Frontal cortex (tissue), 4 donors: ENCODE results near the gene WFDC2. TPM values are rescaled to one million over a fixed set of nuclear protein-coding genes. Genes with fewer than 3 reads are reported as not detected.
A peak's percentile ranks its signal among the peaks of the same experiment; 100 is the strongest.
"Not testable (repeated sequence)": the region's sequence is repeated elsewhere in the genome, so short reads cannot be mapped to it uniquely, and the experiment has no call there.

Experiments used
- DNase-seq, 2 donors: peaks; one replicate each; pipeline ENCODE4 v3.0.0; 2012; ENCODE audit warnings: low spot score in 2 of 2
- FAIRE-seq: peaks from 2 replicates; lab custom pipeline; 2012; peaks lifted over from hg19 to GRCh38; lab: Jason Lieb, UNC
- total RNA-seq: library from RNA; depleted of rRNA; stranded (reverse); fragments of >200 nt; gene quantifications from one replicate; pipeline ENCODE4 v1.2.3, GENCODE V29; 2014
- donor health status: control.
- donor health status: control.
- donor health status: control.

Gene WFDC2
- total RNA-seq, 1 donor from 2014 or later = 3.3 TPM

DNA sequence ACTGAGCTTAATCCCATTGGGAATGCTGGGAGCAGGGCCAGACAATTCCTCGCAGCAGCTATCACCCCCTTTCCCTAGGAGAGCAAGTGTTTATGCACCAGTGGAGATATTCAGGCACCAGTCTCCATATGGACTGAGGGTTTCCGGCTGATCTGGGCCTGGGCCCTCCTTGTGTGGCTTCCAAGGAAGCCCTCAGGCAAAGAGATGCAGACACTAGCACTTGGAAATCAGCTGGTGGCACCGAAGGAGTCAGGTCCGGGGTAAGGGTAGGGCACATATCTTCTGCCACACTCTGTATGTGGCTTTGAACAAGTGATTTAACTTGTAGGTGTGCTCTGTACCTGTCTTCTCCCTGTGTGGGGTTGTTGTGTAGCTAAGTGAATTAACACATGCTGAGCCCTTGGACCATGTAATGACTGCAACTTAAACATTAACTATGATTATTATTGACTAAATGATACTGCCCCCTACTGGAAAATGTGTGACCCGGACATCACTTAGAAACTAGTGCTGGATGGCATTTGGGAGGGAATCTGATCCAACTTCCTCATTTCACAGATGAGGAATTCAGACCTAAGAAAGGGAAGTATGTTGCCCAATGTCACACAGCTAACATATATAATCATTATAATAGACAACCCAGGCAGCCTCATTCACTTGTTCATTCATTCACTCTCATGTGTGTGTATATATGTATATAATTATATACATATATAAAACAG lies 19.3 kb upstream of the WFDC2 start:
- FAIRE-seq = no peak
- peak in 1 of 2 donors; percentile 25 for DNase-seq

GRCh38 chr20:45452238-45452637 lies 17.3 kb upstream of the WFDC2 start:
- DNase-seq = no peak
- FAIRE-seq = no peak

GRCh38 chr20:45452772-45453691 lies 16.5 kb upstream of the WFDC2 start:
- FAIRE-seq (no peak), DNase-seq (no peak)

GRCh38 chr20:45456632-45457031 lies 12.9 kb upstream of the WFDC2 start:
- DNase-seq (no peak), FAIRE-seq (no peak)

DNA sequence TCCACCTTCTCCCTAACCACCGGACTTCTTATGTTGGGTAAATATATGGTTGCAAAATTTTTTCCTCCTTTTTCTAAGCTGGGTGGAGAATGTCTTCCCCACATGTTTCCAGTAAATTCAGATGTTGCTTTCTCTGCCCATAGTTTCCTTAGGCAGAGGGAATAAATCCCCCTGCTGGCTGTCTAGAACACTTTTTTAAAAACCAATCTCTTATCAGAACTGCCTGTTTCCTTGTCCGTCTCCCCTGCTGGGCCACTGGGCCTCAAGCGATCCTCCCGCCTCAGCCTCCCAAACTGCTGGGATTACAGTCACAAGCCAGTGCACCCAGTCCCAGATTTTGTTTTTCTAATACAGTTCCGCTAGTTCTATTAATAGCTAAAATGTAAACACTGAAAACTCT lies 9.9 kb upstream of the WFDC2 start:
- DNase-seq (no peak), FAIRE-seq (no peak)

DNA sequence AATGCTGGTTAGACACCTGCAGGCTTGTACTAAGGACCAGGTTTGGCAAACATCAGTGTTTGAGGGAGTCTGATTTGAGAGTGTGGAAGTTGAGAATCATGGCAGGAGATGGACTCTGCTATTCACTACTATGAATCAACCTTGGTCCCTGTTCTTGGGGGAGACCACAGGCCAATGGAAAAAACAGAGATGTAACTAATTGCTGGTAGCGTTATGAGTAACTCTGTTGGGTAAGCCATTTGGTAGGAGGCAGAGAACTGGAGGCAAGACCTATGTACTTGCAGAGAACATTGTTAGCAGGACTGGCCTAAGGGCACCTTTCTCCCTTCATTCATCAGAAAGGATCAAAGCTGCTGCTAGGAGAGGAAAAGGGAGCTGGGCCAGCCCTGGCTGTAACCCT lies 8.3 kb upstream of the WFDC2 start:
- FAIRE-seq (no peak), DNase-seq (no peak)

GRCh38 chr20:45462711-45463509 lies 6.6 kb upstream of the WFDC2 start:
- DNase-seq (no peak), FAIRE-seq (no peak)

DNA sequence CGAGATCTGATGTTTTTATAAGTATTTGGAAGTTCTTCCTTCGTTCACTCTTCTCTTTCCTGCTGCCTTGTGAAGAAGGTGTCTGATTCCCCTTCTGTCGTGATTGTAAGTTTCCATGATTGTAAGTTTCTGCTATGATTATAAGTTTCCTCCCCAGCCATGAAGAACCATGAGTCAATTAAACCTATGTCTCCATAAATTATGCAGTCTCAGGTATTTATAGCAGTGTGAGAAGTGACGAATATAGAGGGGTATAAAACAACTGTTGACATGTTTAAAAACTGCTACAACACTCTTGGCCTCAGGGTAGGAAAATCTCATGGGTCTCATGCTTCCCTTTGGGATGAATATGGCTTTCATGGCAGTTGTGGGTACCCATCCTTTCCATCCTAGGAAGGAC lies 5.8 kb upstream of the WFDC2 start:
- DNase-seq (no peak), FAIRE-seq (no peak)

GRCh38 chr20:45465491-45466266 lies 3.9 kb upstream of the WFDC2 start:
- FAIRE-seq = no peak
- no peak for DNase-seq

DNA sequence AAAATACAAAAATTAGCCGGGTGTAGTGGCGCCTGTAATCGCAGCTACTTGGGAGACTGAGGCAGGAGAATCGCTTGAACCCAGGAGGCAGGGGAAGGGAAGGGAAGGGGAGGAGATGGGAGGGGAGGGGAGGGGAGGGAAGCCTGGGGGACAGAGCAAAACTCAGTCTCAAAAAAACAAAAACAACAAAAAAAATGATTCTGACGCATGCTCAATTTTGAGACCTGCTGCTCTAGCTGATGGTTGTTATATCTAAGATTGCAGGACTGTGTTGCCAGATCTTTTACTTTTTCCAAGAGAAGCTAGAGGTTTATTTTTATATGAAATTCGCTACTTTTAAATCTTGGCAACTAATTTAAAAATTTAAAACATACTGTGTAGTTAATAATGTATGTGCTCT lies 2.4 kb upstream of the WFDC2 start:
- no peak for FAIRE-seq

GRCh38 chr20:45467861-45468260 lies 1.7 kb upstream of the WFDC2 start:
- no peak for DNase-seq
- no peak for FAIRE-seq

More for the DNA sequence above, 2.4 kb upstream of the WFDC2 start:
- no peak for DNase-seq

DNA sequence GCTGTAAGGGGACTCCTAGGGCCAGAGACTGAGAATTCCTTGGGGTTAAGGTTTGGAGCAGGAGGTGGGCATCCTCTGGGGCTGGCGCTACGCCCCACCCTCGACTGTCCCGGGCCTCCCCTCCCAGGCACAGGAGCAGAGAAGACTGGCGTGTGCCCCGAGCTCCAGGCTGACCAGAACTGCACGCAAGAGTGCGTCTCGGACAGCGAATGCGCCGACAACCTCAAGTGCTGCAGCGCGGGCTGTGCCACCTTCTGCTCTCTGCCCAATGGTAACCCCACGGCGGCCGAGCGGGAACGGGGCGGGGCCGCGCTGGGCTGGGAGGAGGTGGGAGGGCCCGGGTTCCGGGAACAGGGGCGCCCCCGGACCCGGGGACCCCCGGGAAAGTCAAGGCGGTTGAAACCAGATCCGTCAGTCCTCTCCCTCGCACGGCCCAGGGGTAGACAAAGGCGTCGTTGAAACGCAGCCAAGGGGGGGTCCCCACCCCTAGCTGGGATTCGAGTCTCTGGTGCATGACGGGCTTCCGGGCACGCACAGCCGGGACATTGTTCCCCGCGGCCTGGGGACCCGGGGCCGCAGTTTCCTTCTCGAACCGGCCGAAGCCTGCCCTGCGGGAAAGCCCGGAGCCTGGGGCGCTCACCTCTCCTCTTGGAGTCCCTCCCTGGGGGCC lies 844 bp downstream of the WFDC2 start:
- no peak for FAIRE-seq
- DNase-seq = peak in 1 of 2 donors; percentile 38

DNA sequence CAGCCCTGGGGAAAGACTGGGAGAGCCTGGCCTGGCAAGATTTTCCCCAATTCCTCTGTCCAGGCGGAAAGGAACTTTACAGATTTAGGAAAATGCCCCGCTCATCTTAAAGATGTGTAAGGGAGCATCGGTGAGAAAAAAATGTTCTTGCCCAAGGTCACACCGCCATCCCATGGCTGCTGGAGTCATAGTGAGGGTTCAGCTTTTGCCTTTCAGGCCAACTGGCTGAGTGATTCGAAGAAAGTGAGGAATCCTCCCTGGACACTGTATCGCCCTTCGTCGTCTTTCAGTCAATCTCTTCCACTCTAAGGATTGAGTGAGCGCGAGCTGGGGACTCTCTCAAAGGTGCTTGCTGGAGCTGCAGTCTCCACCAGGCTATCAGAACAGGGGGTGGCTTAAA lies 1.4 kb downstream of the WFDC2 start:
- DNase-seq (no peak), FAIRE-seq (no peak)

- not testable (repeated sequence) for FAIRE-seq, DNase-seq
Measured at GRCh38 chr20:45472286-45472685, 2.7 kb downstream of the WFDC2 start.

- DNase-seq, FAIRE-seq: not testable (repeated sequence)
Measured at GRCh38 chr20:45477530-45478148, 8.1 kb downstream of the WFDC2 start.

- DNase-seq = no peak
- FAIRE-seq = no peak
Measured at GRCh38 chr20:45479822-45480221, 10.3 kb downstream of the WFDC2 start.

- DNase-seq (no peak), FAIRE-seq (no peak)
Measured at GRCh38 chr20:45484676-45485075, 15.1 kb downstream of the WFDC2 start.

- DNase-seq (no peak), FAIRE-seq (no peak)
Measured at GRCh38 chr20:45485388-45485787, 15.8 kb downstream of the WFDC2 start.

DNA sequence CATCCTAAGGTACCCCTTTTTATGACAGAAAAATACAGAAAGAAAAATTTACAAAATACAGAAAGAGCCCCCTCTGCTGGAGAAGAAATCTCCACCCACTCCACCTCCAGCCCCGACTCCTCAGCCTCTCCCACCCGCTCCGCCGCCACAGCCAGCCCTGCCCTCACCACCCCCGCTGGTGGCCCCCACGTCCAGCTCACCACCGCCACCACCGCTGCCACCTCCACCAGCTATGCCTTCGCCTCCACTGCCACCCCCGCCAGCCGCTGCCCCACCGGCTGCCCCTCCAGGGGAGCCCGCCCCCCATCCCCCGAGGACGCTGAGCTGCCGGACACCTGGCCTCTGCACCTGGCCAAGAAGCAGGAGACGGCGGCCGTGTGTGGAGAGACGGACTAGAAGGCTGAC lies 17.7 kb downstream of the WFDC2 start:
- DNase-seq (no peak), FAIRE-seq (no peak)
